Nephron progenitor cell (in vitro differentiated cells): ENCODE data around the gene NNT.
"Not testable (repeated sequence)": the region's sequence is repeated elsewhere in the genome, so short reads cannot be mapped to it uniquely, and the experiment has no call there.

Experiments
- DNase-seq: peaks from one replicate; pipeline ENCODE4 v3.0.0; 2021
- H3K27ac Mint-ChIP-seq: 2 replicates; pipeline ENCODE4 v1.8.0; 2021; ENCODE audit warnings: mild to moderate bottlenecking, moderate library complexity, mixed read lengths
- H3K27me3 Mint-ChIP-seq: 2 replicates; pipeline ENCODE4 v1.8.0; 2021; ENCODE audit warnings: mild to moderate bottlenecking, low read depth, mixed read lengths; ENCODE audit not compliant: poor library complexity
- H3K36me3 Mint-ChIP-seq: 2 replicates; pipeline ENCODE4 v1.8.0; 2021; ENCODE audit warnings: low read depth, mixed read lengths
- H3K4me1 Mint-ChIP-seq: 2 replicates; pipeline ENCODE4 v1.8.0; 2021; ENCODE audit warnings: mixed read lengths
- H3K4me3 Mint-ChIP-seq: 2 replicates; pipeline ENCODE4 v1.8.0; 2021; ENCODE audit warnings: mild to moderate bottlenecking, moderate library complexity, mixed read lengths
- H3K9me3 Mint-ChIP-seq: 2 replicates; pipeline ENCODE4 v1.8.0; 2021; ENCODE audit warnings: mild to moderate bottlenecking, moderate library complexity, mixed read lengths
- CTCF ChIP-seq: fragments of 200-600 bp; sonication (generic); IDR thresholded peaks from 2 replicates; pipeline ENCODE4 v1.5.0; 2021; ENCODE audit warnings: antibody characterized with exemption

NNT gene

GRCh38 chr5:43699910-43700309 is 96.9 kb downstream of the NNT start:
- no peak overlapping the region for H3K4me3 Mint-ChIP-seq
- H3K4me1 Mint-ChIP-seq, result no peaks in the 10 kb centered on the region
- peaks cover 3% of the 10 kb centered on the region for H3K27me3 Mint-ChIP-seq
- H3K36me3 Mint-ChIP-seq, result peaks cover 34% of the 10 kb centered on the region
- H3K27ac Mint-ChIP-seq, result peak overlapping the region; percentile 13
- TF ChIP-seq CTCF, result no peak
- H3K9me3 Mint-ChIP-seq, result peaks cover 22% of the 10 kb centered on the region
- no peak for DNase-seq

- Mint-ChIP-seq H3K36me3 (peaks cover 33% of the 10 kb centered on the region), H3K9me3 (peaks cover 15% of the 10 kb centered on the region), H3K27ac (no peak overlapping the region), H3K27me3 (peaks cover 3% of the 10 kb centered on the region), H3K4me3 (no peak overlapping the region), H3K4me1 (no peaks in the 10 kb centered on the region)
- no peak for DNase-seq
- no peak for TF ChIP-seq CTCF
These were observed 97.6 kb downstream of the NNT start for GRCh38 chr5:43700601-43701000.

DNA sequence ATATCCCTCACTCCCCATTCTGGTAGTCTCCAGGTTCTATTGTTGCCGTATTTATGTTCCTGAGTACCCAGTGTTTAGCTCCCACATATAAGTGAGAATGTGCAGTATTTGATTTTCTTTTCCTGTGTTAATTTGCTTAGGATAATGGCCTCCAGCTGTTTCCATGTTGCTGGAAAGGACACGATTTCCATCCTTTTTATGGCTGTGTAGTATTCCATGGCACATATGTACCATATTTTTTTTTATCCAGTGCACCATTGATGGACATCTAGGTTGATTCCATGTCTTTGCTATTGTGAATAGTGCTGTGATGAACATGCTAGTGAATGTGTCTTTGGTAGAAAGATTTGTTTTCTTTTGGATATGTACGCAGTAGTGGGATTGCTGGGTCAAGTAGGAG is 98.2 kb downstream of the NNT start:
- H3K27ac Mint-ChIP-seq, result no peak overlapping the region
- no peak for TF ChIP-seq CTCF
- peaks cover 3% of the 10 kb centered on the region for H3K27me3 Mint-ChIP-seq
- H3K4me3 Mint-ChIP-seq, result no peak overlapping the region
- peaks cover 9% of the 10 kb centered on the region for H3K9me3 Mint-ChIP-seq
- H3K4me1 Mint-ChIP-seq, result no peaks in the 10 kb centered on the region
- no peak for DNase-seq
- H3K36me3 Mint-ChIP-seq, result peaks cover 29% of the 10 kb centered on the region

DNA sequence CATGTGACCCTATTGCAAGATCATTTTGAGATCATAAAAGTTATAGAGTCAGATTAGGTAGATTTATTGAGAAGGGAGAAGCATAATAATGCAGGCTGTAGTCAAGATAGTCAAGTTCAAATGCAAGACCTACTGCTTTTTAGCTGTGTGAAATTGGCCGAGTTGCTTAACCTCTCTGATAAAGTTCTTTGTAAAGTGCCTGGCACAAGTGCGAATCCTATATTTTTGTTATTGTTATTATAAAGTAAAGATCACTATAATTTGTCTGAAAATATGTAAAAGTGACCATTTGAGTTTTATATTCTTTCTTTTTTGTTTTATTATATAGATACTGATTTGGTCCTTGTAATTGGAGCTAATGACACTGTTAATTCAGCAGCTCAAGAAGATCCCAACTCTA is 99.3 kb downstream of the NNT start:
- H3K4me3 Mint-ChIP-seq, result no peak overlapping the region
- H3K27ac Mint-ChIP-seq, result no peak overlapping the region
- H3K36me3 Mint-ChIP-seq, result peaks cover 22% of the 10 kb centered on the region
- H3K4me1 Mint-ChIP-seq, result no peaks in the 10 kb centered on the region
- H3K9me3 Mint-ChIP-seq, result peaks cover 1% of the 10 kb centered on the region
- DNase-seq, result no peak
- TF ChIP-seq CTCF, result no peak
- no peaks in the 10 kb centered on the region for H3K27me3 Mint-ChIP-seq

DNA sequence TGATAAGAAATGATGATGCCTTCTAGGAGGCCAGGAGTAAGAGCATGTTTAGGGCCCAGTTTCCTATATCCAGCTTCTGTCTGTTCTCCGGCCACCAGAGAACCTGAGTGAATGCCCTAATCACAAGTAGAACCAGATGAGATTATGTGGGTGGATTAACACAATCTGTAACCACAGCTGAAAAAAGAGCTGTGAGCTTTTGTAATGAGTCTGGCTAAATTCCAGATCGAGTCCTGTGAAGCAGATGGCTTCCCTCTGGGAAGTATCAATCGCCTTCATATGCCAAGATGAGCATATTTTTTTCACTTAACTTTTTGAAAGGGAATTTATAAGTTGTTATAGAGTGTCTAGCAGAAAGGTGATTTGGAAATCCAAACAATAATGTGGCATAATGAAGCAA is 99.8 kb downstream of the NNT start:
- H3K9me3 Mint-ChIP-seq, result no peaks in the 10 kb centered on the region
- no peak for TF ChIP-seq CTCF
- H3K36me3 Mint-ChIP-seq, result peaks cover 18% of the 10 kb centered on the region
- H3K27ac Mint-ChIP-seq, result peak overlapping the region; percentile 72
- no peaks in the 10 kb centered on the region for H3K27me3 Mint-ChIP-seq
- DNase-seq, result no peak
- H3K4me3 Mint-ChIP-seq, result no peak overlapping the region
- H3K4me1 Mint-ChIP-seq, result no peaks in the 10 kb centered on the region

DNA sequence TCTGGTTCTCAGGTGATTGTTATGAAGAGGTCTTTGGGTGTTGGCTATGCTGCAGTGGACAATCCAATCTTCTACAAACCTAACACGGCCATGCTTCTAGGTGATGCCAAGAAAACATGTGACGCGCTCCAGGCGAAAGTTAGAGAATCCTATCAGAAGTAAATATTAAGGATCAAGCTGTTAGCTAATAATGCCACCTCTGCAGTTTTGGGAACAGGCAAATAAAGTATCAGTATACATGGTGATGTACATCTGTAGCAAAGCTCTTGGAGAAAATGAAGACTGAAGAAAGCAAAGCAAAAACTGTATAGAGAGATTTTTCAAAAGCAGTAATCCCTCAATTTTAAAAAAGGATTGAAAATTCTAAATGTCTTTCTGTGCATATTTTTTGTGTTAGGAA is 101.3 kb downstream of the NNT start:
- no peak for DNase-seq
- Mint-ChIP-seq H3K4me3 (no peak overlapping the region), H3K36me3 (peaks cover 18% of the 10 kb centered on the region), H3K9me3 (no peaks in the 10 kb centered on the region), H3K27me3 (no peaks in the 10 kb centered on the region), H3K27ac (no peak overlapping the region), H3K4me1 (no peaks in the 10 kb centered on the region)
- TF ChIP-seq CTCF, result no peak

DNA sequence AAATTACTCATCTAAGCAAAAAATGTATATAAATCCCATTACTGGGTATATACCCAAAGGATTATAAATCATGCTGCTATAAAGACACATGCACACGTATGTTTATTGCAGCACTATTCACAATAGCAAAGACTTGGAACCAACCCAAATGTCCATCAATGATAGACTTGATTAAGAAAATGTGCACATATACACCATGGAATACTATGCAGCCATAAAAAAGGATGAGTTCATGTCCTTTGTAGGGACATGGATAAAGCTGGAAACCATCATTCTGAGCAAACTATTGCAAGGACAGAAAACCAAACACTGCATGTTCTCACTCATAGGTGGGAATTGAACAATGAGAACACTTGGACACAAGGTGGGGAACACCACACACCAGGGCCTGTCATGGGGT is 103.6 kb downstream of the NNT start:
- not testable (repeated sequence) for H3K4me1 Mint-ChIP-seq, DNase-seq, H3K4me3 Mint-ChIP-seq, H3K27me3 Mint-ChIP-seq, H3K9me3 Mint-ChIP-seq, H3K27ac Mint-ChIP-seq, H3K36me3 Mint-ChIP-seq
